Endothelial cell of umbilical vein (primary cell): Measurements from ENCODE around the gene SRPK1. TPM values are rescaled to one million over a fixed set of nuclear protein-coding genes. Genes with fewer than 3 reads are reported as not detected.

Source experiments
- BruUV-seq: library from RNA; stranded (reverse); fragments of 400-500 nt; replicated peaks from 2 replicates; lab custom pipeline; 2021; lab: Mats Ljungman, UMichigan
- CTCF ChIA-PET: fragments of 300-600, 350-600 bp; sonication (Branson Sonifier 250); formaldehyde crosslinking; loops from one replicate; lab custom pipeline; 2021; ENCODE audit warnings: antibody characterized with exemption, inconsistent platforms; lab: Charles Lee
- POLR2A ChIA-PET: fragments of 300-600, 350-600 bp; sonication (Branson Sonifier 250); formaldehyde crosslinking; loops from one replicate; lab custom pipeline; 2021; ENCODE audit warnings: antibody characterized with exemption, inconsistent platforms; lab: Charles Lee
- DNase-seq: peaks from one replicate; pipeline ENCODE4 v3.0.0-alpha.2; 2011; ENCODE audit warnings: low read depth, low spot score
- FAIRE-seq: peaks from 2 replicates; lab custom pipeline; 2011; peaks lifted over from hg19 to GRCh38; lab: Jason Lieb, UNC
- H2AFZ ChIP-seq: 2 replicates; pipeline ENCODE4 v1.6.0; 2012; ENCODE audit warnings: low read depth, low read length, control low read depth, inconsistent platforms
- H3K27ac ChIP-seq: 2 replicates; pipeline ENCODE4 v1.5.1; 2011; ENCODE audit warnings: low read depth, mild to moderate bottlenecking, control low read depth, low read length, moderate library complexity; ENCODE audit not compliant: insufficient read depth
- H3K27me3 ChIP-seq, 2 experiments: 2 replicates each; pipeline versions ENCODE4 v1.6.0 to v1.6.1; 2011; ENCODE audit warnings: low read length in 2 of 2, mixed read lengths in 1 of 2; ENCODE audit not compliant: control insufficient read depth in 2 of 2, insufficient read depth in 2 of 2
- H3K36me3 ChIP-seq, 2 experiments: 2 replicates in 1 of 2; 3 replicates in 1 of 2; pipeline ENCODE4 v1.5.1; 2011; ENCODE audit warnings: low read length in 2 of 2, mild to moderate bottlenecking in 1 of 2, moderate library complexity in 1 of 2; ENCODE audit not compliant: control insufficient read depth in 2 of 2, insufficient read depth in 2 of 2; ENCODE audit errors: extremely low read depth in 1 of 2
- H3K4me1 ChIP-seq: 3 replicates; pipeline ENCODE4 v1.5.1; 2011; ENCODE audit warnings: mild to moderate bottlenecking, low read length; ENCODE audit not compliant: control insufficient read depth, insufficient read depth; ENCODE audit errors: extremely low read depth
- H3K4me2 ChIP-seq: 2 replicates; pipeline ENCODE4 v1.6.1; 2011; ENCODE audit warnings: low read length, control low read depth, mixed read lengths; ENCODE audit not compliant: insufficient read depth
- H3K4me3 ChIP-seq, 3 experiments: fragments of 200-600 bp in 1 of 3; sonication (generic), shearing (Covaris generic) in 1 of 3; replicated peaks in 1 of 3; 2 replicates each; pipeline ENCODE4 v1.5.1; 2011 to 2016; ENCODE audit warnings: control low read depth in 3 of 3, low read length in 3 of 3, mild to moderate bottlenecking in 2 of 3, inconsistent platforms in 1 of 3, low read depth in 1 of 3, moderate library complexity in 1 of 3; ENCODE audit not compliant: insufficient read depth in 1 of 3
- H3K79me2 ChIP-seq: 2 replicates; pipeline ENCODE4 v1.6.0; 2012; ENCODE audit warnings: low read length, inconsistent platforms; ENCODE audit not compliant: control insufficient read depth, insufficient read depth
- H3K9ac ChIP-seq: replicated peaks from 2 replicates; pipeline ENCODE3; 2011; ENCODE audit warnings: low read length, control low read depth; ENCODE audit not compliant: insufficient read depth; ENCODE audit errors: extremely low read depth
- H3K9me1 ChIP-seq: replicated peaks from 3 replicates; pipeline ENCODE4 v1.6.0; 2011; ENCODE audit warnings: mild to moderate bottlenecking, low read length; ENCODE audit not compliant: control insufficient read depth, insufficient read depth; ENCODE audit errors: extremely low read depth
- H3K9me3 ChIP-seq: replicated peaks from 2 replicates; pipeline ENCODE4 v1.5.1; 2012; ENCODE audit warnings: low read length, inconsistent platforms; ENCODE audit not compliant: control insufficient read depth, insufficient read depth
- H4K20me1 ChIP-seq: replicated peaks from 2 replicates; pipeline ENCODE3; 2011; ENCODE audit warnings: mild to moderate bottlenecking, low read length; ENCODE audit not compliant: control insufficient read depth, insufficient read depth; ENCODE audit errors: extremely low read depth
- GATA2 ChIP-seq: IDR thresholded peaks from 2 replicates; pipeline ENCODE4 v1.7.0; 2011; ENCODE audit warnings: low read depth, mild to moderate bottlenecking, moderate library complexity, mixed read lengths, low read length; ENCODE audit not compliant: insufficient read length, insufficient read depth
- JUN ChIP-seq: IDR thresholded peaks from 2 replicates; pipeline ENCODE4 v1.6.1; 2011; ENCODE audit warnings: borderline replicate concordance, low read depth; ENCODE audit not compliant: insufficient read length, insufficient read depth
- MYC ChIP-seq: IDR thresholded peaks from one replicate; pipeline ENCODE4 v1.6.1; 2011; ENCODE audit warnings: mild to moderate bottlenecking, low read depth, low read length
- POLR2AphosphoS5 ChIP-seq: IDR thresholded peaks from 2 replicates; pipeline ENCODE4 v1.6.1; 2012; ENCODE audit warnings: low read depth, mild to moderate bottlenecking, control low read depth, low read length, moderate library complexity; ENCODE audit not compliant: insufficient read depth
- dilution Hi-C: fragments of 300-500 bp; cut with MboI; formaldehyde crosslinking; loops from one replicate; pipeline ENCODE4 v1.15.0; 2019; ENCODE audit warnings: low sequenced_read_pairs; ENCODE audit not compliant: extremely low pct_ligation_motif_present
- intact Hi-C: fragments of 100-400 bp; cut with micrococcal nuclease; formaldehyde crosslinking; loops from one replicate; pipeline ENCODE4 v1.10.0; 2022
- polyA plus RNA-seq, 4 experiments: library from polyadenylated mRNA; depleted of rRNA in 3 of 4; stranded (reverse) in 3 of 4; unstranded in 1 of 4; fragments of >200 nt; gene quantifications; 2 replicates each; pipeline versions ENCODE4 v1.2.1 to v1.2.3, GENCODE V29; 2011 to 2012; ENCODE audit warnings: missing spikeins in 1 of 4
- total RNA-seq: library from RNA; stranded (reverse); gene quantifications from 2 replicates; pipeline ENCODE4 v1.2.3, GENCODE V29; 2021

Gene SRPK1
- total and polyA plus RNA-seq, 2 donors (not counting 3 experiments of a cell fraction or from before 2014, with no cell fraction given) = 18.9 to 72.7 TPM

- DNase-seq (no peak), FAIRE-seq (no peak)
- intact Hi-C loops = no loop called here
- Histone ChIP-seq H3K27me3 (no peaks in the 10 kb centered on the region), H3K4me2 (no peak overlapping the region), H3K4me3 (no peak overlapping the region), H3K36me3 (no peaks in the 10 kb centered on the region), H3K27ac (no peak overlapping the region), H3K79me2 (no peaks in the 10 kb centered on the region), H3K9me1 (peaks cover 2% of the 10 kb centered on the region), H3K9me3 (no peaks in the 10 kb centered on the region), H3K4me1 (no peaks in the 10 kb centered on the region), H3K9ac (no peak overlapping the region), H4K20me1 (no peaks in the 10 kb centered on the region), H2AFZ (no peak overlapping the region)
- ChIA-PET CTCF (no interaction called here), POLR2A (no interaction called here)
- TF ChIP-seq GATA2 (no peak), POLR2AphosphoS5 (no peak), MYC (no peak)
- BruUV-seq = no TSS peak
- dilution Hi-C loops = no loop called here
Observed at GRCh38 chr6:35936681-35937359, 15.9 kb upstream of the SRPK1 start.

- dilution Hi-C loops = no loop called here
- H3K36me3 ChIP-seq = no peaks in the 10 kb centered on the region
- FAIRE-seq (no peak), DNase-seq (no peak)
- no peaks in the 10 kb centered on the region for H3K4me1 ChIP-seq
- no peaks in the 10 kb centered on the region for H3K79me2 ChIP-seq
- intact Hi-C loops = no loop called here
- BruUV-seq = no TSS peak
- no peaks in the 10 kb centered on the region for H4K20me1 ChIP-seq
- no peak for TF ChIP-seq JUN
- H3K9me3 ChIP-seq = no peaks in the 10 kb centered on the region
- no peak overlapping the region for H2AFZ ChIP-seq
- H3K4me3 ChIP-seq = no peak overlapping the region
- H3K27ac ChIP-seq = no peak overlapping the region
- H3K9ac ChIP-seq = no peak overlapping the region
- POLR2A ChIA-PET = no interaction called here
- H3K9me1 ChIP-seq = peaks cover 2% of the 10 kb centered on the region
- H3K27me3 ChIP-seq = no peaks in the 10 kb centered on the region
- CTCF ChIA-PET = no interaction called here
- H3K4me2 ChIP-seq = no peak overlapping the region
Observed at GRCh38 chr6:35935469-35935868, 14.6 kb upstream of the SRPK1 start.
